GM19023 (cell line): Measurements from ENCODE around the gene EIF4G1.
"Not testable (repeated sequence)": the region's sequence is repeated elsewhere in the genome, so short reads cannot be mapped to it uniquely, and the experiment has no call there.

Experiments used
- ATAC-seq: cut with Tn5 transposase; IDR thresholded peaks from one replicate; pipeline ENCODE4 v1.9.1; 2021; ENCODE audit warnings: mild to moderate bottlenecking, moderate library complexity; ENCODE audit not compliant: unreplicated experiment

Gene EIF4G1, protein sequence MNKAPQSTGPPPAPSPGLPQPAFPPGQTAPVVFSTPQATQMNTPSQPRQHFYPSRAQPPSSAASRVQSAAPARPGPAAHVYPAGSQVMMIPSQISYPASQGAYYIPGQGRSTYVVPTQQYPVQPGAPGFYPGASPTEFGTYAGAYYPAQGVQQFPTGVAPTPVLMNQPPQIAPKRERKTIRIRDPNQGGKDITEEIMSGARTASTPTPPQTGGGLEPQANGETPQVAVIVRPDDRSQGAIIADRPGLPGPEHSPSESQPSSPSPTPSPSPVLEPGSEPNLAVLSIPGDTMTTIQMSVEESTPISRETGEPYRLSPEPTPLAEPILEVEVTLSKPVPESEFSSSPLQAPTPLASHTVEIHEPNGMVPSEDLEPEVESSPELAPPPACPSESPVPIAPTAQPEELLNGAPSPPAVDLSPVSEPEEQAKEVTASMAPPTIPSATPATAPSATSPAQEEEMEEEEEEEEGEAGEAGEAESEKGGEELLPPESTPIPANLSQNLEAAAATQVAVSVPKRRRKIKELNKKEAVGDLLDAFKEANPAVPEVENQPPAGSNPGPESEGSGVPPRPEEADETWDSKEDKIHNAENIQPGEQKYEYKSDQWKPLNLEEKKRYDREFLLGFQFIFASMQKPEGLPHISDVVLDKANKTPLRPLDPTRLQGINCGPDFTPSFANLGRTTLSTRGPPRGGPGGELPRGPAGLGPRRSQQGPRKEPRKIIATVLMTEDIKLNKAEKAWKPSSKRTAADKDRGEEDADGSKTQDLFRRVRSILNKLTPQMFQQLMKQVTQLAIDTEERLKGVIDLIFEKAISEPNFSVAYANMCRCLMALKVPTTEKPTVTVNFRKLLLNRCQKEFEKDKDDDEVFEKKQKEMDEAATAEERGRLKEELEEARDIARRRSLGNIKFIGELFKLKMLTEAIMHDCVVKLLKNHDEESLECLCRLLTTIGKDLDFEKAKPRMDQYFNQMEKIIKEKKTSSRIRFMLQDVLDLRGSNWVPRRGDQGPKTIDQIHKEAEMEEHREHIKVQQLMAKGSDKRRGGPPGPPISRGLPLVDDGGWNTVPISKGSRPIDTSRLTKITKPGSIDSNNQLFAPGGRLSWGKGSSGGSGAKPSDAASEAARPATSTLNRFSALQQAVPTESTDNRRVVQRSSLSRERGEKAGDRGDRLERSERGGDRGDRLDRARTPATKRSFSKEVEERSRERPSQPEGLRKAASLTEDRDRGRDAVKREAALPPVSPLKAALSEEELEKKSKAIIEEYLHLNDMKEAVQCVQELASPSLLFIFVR (N-terminal part only)

DNA sequence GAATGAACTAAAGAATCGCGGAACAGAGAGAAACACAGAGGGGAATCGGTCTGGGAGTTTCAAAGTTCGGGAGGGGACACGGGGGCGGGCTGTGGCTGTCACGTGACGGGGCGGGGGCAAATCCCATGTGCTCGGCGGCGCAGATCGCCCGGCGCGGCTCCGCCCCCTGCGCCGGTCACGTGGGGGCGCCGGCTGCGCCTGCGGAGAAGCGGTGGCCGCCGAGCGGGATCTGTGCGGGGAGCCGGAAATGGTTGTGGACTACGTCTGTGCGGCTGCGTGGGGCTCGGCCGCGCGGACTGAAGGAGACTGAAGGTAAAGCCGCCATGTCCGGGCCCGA is at the start of gene EIF4G1:
Gene EIF4G1 (plus strand): TSS at position 244 of the 337 bp plus-strand sequence. CDS start 1,191 bp downstream, outside the sequence.
- peak; percentile 86 for ATAC-seq

DNA sequence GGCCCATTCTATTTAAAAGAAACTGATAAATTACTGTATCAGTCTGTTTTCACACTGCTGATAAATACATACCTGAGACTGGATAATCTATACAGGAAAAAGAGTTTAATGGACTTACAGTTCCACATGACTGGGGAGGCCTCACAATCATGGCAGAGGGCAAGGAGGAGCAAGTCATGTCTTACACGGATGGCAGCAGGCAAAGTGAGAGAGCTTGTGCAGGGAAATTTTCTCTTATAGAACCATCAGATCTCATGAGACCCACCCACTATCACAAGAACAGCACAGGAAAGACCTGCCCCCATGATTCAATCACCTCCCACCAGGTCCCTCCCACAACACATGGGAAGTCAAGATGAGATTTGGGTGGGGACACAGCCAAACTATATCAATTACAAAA is 47.2 kb upstream of the EIF4G1 start:
- not testable (repeated sequence) for ATAC-seq

DNA sequence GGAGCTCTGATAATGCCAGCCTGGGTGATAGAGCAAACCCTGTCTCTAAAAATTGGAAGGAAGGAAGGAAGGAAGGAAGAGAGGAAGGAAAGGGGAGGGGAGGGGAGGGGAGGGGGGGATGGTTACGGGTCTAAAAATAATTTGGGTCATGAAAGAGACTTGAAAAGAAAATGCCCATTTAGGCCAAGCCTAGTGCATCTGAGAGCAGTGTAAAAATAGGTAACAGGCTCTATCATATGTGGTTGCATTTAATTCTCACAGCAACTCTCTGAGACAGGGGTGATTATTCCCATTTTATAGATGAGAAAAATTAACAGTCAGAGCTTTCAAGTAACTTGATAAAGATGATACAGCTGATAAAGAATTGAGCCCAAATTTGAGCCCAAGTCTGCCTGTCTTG is 42.1 kb upstream of the EIF4G1 start:
- ATAC-seq, result no peak

DNA sequence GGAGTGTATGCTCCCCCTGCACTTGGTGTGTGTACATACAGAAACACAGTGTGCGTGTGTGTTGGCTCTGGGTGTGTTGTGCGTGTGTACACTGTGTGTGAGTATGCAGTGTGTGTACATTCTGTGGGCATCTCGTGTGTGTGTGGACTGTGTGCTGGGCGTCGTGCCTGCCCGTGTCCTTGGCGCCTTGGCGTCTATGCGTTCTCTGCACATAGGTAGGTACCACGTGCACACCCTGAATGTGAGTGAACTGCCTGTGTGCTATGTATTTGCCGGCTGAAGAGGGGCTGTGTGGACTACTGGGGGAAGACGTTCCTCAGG is 39.1 kb upstream of the EIF4G1 start:
- ATAC-seq, result no peak

DNA sequence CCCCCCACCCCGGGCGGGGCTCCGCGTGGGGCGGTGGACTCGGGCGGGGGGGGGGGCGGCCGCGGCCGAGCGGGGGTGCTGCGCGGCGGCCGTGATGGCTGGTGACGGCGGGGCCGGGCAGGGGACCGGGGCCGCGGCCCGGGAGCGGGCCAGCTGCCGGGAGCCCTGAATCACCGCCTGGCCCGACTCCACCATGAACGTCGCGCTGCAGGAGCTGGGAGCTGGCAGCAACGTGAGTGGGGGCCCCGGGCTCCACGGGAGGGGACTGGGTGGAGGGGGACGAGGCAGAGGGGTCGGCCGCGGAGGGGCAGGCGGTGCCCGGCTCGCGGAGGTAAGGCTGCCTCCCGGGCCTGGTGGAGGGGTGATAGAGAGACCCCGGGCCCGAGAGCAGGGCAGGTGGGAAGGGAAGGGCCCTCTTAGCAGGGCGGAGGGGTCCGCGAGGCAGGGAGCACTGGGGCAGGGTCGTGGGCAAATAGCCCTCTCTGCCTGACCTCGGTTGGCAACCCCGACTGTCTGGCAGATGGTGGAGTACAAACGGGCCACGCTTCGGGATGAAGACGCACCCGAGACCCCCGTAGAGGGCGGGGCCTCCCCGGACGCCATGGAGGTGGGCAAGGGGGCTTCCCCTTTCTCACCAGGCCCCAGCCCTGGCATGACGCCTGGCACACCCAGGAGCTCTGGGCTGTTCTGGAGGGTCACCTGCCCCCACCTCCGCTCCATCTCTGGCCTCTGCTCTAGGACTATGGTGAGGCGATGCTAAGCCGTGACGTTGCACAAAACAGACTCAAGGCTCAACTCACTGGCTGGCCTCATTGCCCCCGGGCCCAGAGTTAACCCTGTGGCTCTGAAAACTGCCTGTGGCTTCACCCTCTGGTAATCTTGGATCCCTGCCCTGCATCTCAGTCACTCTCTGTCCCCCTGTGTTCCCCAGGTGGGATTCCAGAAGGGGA is 38.2 kb upstream of the EIF4G1 start, which contains the start of gene ECE2:
Gene ECE2 (plus strand): TSS at position 62 of the 950 bp plus-strand sequence. CDS start 132 bp downstream, at position 194.
- no peak for ATAC-seq

DNA sequence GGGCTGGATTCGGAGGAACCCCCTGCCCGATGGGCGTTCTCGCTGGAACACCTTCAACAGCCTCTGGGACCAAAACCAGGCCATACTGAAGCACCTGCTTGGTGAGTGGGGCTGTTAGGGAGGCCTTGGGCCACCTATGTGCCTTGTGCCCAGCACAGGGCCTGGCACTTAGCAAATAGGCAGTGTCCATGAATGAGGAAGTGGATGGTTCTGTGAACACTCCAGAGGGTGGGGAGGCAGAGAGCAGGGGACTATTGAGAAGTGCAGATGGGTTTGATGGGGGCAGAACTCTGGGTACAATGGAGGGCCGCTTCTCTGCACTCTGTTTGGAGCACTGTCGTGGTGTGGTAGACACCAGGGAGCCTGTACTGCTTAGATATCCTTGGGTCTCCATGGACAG is 37.0 kb upstream of the EIF4G1 start:
- no peak for ATAC-seq

DNA sequence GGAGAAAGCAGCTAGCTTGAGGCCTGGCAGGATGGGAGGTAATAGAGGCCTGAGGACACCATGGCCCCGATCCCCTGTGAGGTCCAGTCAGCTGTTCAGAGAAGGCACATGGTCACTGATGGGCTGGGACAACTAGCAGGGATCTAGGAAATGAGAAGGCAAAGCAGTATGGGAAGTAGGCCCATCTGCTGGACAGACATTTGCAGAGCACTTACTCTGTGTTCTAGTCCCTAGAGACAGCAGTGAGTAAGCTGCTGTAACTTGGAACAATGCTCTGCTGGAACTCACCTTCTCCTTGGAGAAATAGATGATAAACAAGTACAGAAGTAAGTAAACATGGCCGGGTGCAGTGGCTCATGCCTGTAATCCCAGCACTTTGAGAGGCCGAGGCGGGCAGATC is 31.5 kb upstream of the EIF4G1 start:
- no peak for ATAC-seq

DNA sequence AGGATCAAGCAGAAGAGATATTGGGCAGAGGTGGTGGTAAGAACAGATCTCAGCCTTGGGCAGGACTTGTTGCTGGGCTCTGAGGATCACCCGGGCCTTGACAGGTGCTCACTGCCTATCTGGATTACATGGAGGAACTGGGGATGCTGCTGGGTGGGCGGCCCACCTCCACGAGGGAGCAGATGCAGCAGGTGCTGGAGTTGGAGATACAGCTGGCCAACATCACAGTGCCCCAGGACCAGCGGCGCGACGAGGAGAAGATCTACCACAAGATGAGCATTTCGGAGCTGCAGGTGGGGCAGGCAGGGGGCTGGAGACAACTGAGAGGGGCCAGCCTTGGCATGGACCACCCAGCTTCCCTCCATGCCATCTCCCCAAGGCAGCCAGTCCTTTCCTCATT is 30.7 kb upstream of the EIF4G1 start:
- ATAC-seq, result no peak

DNA sequence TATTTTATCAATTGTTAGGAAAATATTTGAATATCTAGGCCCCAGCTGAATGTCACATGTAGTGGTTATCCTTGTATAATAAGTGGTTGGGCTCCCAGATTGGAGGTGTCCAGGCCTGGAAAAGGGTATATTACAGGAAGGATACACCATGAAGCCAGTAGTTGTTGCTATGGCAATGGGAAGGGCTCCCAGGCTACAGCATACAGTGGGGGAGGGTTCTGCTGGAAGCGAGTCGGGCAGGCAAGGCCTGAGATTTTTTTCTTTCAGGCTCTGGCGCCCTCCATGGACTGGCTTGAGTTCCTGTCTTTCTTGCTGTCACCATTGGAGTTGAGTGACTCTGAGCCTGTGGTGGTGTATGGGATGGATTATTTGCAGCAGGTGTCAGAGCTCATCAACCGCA is 29.7 kb upstream of the EIF4G1 start:
- ATAC-seq, result no peak

DNA sequence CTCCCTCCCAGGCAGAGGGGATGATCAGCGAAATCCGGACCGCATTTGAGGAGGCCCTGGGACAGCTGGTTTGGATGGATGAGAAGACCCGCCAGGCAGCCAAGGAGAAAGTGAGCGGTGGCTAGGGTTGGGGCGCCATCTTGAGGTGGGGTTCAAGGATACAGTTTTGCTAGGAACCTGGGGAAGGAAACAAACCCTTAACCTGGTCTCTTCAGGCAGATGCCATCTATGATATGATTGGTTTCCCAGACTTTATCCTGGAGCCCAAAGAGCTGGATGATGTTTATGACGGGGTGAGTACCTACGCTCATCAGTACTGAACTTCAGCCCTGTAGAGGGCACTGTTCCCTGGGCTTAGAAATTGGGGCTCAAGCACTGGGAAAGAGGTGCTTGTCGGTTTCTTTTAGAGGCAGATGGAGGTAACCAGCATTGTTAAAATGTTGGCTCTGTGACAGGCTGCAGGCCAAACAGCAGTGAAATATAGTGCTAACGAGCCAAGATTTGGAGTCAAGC is 24.9 kb upstream of the EIF4G1 start:
- ATAC-seq, result peak; percentile 52

DNA sequence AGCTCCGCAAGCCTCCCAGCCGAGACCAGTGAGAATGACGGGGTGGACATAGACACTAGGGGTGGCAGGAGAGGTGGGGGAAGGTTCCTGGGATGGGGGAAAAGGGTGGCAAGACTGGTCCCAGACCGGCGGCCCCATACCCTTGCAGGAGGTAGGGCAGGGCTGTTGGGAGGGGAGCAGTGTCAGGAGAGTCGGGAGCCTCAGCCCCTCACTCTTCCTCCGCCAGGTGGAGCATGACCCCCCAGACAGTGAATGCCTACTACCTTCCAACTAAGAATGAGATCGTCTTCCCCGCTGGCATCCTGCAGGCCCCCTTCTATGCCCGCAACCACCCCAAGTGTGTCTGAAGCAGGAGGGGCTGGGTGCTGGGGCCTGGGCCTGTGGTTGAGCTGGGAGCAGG is 24.1 kb upstream of the EIF4G1 start:
- ATAC-seq, result no peak

DNA sequence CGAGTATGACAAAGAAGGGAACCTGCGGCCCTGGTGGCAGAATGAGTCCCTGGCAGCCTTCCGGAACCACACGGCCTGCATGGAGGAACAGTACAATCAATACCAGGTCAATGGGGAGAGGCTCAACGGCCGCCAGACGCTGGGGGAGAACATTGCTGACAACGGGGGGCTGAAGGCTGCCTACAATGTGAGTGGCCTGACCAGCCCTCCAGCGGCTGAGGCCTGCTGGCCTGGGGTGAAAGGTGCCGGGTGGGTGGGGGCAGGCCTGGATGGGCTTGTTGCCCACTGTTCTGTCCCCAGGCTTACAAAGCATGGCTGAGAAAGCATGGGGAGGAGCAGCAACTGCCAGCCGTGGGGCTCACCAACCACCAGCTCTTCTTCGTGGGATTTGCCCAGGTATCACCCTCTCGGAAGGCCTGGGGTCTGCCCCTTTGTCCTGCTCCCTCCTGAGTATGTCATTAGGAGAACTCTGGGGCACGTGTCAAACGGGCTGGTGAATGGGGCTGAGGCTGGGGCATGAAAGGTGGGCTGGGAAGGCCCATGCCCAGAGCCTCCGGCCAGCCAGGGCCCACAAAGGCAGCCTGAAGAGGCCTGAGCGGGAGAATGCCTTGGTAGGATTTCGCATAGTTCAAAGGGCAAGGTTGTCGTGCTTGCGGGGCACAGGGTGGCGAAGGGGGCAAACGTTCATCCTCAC is 23.2 kb upstream of the EIF4G1 start:
- no peak for ATAC-seq

DNA sequence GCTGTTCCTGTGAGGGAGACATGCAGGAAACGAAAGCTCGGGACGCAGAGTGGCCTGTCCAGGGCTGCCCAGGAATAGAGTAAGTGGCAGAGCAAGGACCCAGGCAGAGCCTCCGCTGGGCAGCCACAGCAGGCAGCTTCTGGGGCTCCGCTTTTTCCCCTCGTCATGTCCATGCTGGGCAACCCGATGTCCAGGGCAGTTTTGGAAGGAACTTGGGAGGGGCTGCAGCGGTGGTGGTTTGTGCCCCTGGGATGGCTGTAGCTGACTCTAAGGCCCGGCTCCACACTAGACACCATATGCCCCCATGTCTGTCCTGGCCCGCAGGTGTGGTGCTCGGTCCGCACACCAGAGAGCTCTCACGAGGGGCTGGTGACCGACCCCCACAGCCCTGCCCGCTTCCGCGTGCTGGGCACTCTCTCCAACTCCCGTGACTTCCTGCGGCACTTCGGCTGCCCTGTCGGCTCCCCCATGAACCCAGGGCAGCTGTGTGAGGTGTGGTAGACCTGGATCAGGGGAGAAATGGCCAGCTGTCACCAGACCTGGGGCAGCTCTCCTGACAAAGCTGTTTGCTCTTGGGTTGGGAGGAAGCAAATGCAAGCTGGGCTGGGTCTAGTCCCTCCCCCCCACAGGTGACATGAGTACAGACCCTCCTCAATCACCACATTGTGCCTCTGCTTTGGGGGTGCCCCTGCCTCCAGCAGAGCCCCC is 22.5 kb upstream of the EIF4G1 start:
- no peak for ATAC-seq

DNA sequence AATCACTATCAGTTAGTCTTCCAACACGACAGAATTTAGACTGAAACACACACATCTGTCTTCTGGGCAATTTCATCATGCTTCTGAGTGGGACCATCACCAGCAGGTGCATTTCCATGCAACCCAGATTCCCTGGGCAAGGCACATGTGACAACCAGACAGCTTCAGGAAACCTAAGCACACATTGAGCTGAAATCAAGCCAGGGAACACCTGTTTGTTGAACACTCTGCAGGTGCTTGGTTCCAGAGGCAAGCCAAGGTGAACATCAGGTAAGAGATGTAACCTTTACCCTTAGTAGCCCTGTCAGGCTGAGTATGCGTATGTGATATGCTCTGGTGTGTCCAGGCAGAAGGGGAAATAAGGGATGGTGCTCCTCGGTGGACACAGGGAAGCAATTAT is 18.6 kb upstream of the EIF4G1 start:
- ATAC-seq, result no peak

DNA sequence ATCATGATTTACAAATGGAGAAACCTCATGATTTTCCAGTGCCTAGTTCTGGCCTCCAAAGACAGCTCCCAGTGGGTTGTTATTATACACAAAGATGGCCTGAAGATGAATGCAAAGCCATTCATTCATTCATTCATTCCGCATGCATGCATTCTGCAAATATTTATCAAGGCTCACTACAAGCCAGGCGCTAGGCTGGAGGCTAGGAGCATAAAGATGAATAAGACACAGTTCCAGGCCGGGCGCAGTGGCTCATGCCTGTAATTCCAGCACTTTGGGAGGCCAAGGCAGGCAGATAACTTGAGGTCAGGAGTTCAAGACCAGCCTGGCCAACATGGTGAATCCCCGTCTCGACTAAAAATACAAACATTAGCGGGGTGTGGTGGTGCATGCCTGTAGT is 17.8 kb upstream of the EIF4G1 start:
- ATAC-seq, result no peak

DNA sequence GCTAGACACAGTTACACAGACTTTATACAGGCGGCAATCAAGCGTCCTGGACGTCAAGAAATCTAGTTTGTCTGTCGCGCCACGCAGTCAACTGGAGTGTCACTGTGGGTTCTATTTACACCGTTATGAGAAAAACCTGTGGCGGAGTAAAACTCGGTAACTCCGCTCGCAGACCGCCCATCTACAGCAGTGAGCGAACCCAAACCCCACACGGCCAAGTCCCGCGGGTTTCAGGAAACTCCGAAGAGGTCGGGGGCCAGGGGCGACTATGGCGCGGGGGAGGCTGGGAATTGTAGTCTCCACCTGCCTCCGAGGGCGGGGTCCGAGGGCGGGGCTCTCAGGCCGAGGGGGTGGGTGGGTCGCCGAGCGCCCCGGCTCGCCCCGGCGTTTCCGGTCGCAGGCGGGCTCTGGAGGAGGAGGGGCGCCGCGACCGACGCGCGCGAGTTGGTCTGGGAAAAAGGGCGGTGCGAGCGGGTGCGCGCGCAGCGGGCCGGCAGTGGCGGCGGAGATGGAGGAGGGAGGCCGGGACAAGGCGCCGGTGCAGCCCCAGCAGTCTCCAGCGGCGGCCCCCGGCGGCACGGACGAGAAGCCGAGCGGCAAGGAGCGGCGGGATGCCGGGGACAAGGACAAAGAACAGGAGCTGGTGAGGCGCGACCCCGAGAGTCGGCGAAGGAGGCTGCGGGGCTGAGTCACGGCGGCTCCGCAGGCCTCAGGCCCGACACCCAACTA is 15.5 kb upstream of the EIF4G1 start, which contains the start of gene PSMD2:
Gene PSMD2 (plus strand): TSS at position 483 of the 729 bp plus-strand sequence. CDS start 26 bp downstream, at position 509.
- ATAC-seq, result peak; percentile 94

DNA sequence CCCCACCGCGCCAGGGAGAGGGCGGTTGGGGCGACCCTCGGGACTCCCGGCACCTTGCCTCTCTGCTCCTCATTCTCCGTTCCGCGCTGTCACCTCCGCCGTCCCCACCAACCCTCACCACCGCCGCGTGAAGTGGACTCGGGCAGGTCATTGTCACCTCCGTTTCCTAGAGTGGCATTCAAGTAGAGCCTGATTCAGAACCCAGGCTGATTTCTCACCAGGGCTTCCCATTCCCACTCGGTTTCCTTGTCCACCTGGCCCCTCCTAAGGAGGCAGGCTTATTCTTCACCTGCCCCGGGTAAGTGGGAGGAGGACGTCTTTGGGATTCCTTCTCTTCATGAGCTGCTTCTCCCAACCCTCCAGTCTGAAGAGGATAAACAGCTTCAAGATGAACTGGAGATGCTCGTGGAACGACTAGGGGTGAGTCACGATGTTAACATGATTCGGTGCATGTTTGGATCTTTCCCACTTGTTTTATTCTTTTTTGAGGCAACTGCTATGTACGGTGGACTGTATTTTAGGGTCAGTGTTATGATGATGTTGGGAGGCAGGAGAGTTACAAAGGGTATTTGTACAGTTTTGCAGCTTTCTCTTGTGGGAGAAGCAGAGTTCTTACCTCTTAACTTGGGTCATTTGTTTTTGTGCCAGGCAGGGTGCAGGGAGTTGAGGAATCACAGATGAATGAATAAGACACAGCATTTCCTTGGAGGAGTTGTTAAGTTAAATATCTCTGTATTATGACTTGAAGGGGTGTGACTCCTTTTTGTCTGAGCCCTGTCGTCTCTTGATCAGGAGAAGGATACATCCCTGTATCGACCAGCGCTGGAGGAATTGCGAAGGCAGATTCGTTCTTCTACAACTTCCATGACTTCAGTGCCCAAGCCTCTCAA is 14.7 kb upstream of the EIF4G1 start:
- ATAC-seq, result peak; percentile 1
